Erythroblast (primary cell): ENCODE measurements around the gene APBA1.

Experiments
- GATA1 ChIP-seq: IDR thresholded peaks from 2 replicates; pipeline ENCODE4 v1.6.1; 2011; ENCODE audit warnings: low read depth, mild to moderate bottlenecking, control low read depth, low read length, moderate library complexity
- POLR2A ChIP-seq: IDR thresholded peaks from 2 replicates; pipeline ENCODE4 v1.6.1; 2011; ENCODE audit warnings: mild to moderate bottlenecking, low read length

DNA sequence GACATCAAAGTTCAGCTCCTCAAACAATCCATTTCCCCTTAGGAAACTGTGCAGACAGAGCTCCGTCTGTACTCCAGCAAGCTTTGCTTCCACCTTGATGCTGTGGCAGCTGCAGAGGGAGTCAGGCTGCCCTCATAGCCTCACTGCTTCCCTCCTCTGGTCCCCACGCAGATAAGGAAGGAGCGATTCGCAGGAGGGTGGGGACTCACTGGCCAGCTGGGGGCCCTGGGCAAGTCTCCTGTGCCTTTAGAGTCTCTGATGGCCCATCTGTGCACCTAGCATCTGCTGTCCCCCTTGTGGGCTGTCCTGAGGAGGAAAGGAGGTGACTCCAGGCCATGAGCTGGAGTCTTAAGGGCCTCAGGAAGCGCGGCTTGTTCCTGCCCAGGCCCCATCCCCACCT is 225.7 kb downstream of the APBA1 start:
- TF ChIP-seq POLR2A (no peak), GATA1 (no peak)
